Ascending aorta (tissue), 2 donors: ENCODE measurements around the gene ARFGEF2. TPM values are rescaled to one million over a fixed set of nuclear protein-coding genes. Genes with fewer than 3 reads are reported as not detected.

Source experiments
- DNase-seq, 2 donors: peaks; one replicate each; pipeline ENCODE4 v3.0.0-alpha.2; 2019; ENCODE audit warnings: low spot score in 2 of 2
- H3K27ac ChIP-seq, 2 donors: fragments of 200-600 bp; sonication (generic); one replicate each; pipeline ENCODE4 v1.5.1; 2016 to 2017; ENCODE audit warnings: mild to moderate bottlenecking in 1 of 2
- H3K27me3 ChIP-seq: fragments of 200-600 bp; sonication (generic); one replicate; pipeline ENCODE4 v1.5.1; 2017
- H3K36me3 ChIP-seq, 2 donors: fragments of 200-600 bp; sonication (generic); one replicate each; pipeline ENCODE4 v1.5.1; 2016
- H3K4me1 ChIP-seq, 2 donors: fragments of 200-600 bp; sonication (generic); one replicate each; pipeline ENCODE4 v1.5.1; 2016 to 2017; ENCODE audit warnings: mild to moderate bottlenecking in 1 of 2
- H3K4me3 ChIP-seq, 2 donors: fragments of 200-600 bp; sonication (generic); one replicate each; pipeline ENCODE4 v1.5.1; 2016 to 2017; ENCODE audit warnings: mild to moderate bottlenecking in 1 of 2
- H3K9me3 ChIP-seq, 2 donors: fragments of 200-600 bp; sonication (generic); one replicate each; pipeline ENCODE4 v1.5.1; 2016
- CTCF ChIP-seq, 3 experiments: fragments of 200-600 bp in 2 of 3; fragments of 450-650 bp in 1 of 3; sonication (generic) in 2 of 3; IDR thresholded peaks; one replicate each; pipeline ENCODE4 v1.5.1; 2016 to 2019; ENCODE audit warnings: antibody characterized with exemption in 3 of 3, mild to moderate bottlenecking in 1 of 3, moderate library complexity in 1 of 3
- intact Hi-C: fragments of 100-400 bp; cut with DNase I; formaldehyde crosslinking; loops from one replicate; pipeline ENCODE4 v1.15.1; 2023
- total RNA-seq: library from RNA; depleted of rRNA; stranded (reverse); fragments of >200 nt; gene quantifications from one replicate; pipeline ENCODE4 v1.1.0, GENCODE V29; 2016

ARFGEF2 gene
- total RNA-seq, 1 donor from 2014 or later, result 7.9 TPM

- DNase-seq, result no peak
- Histone ChIP-seq H3K36me3 (no peaks in the 10 kb centered on the region), H3K27ac (no peak overlapping the region), H3K4me1 (peaks cover 3 to 14% of the 10 kb centered on the region in 2 donors), H3K9me3 (no peaks in the 10 kb centered on the region), H3K4me3 (no peak overlapping the region), H3K27me3 (no peaks in the 10 kb centered on the region)
- no peak for TF ChIP-seq CTCF (IDR thresholded peaks at IDR 0.05)
- intact Hi-C loops, result no loop called here
Observed at GRCh38 chr20:49043000-49043399, 121.5 kb downstream of the ARFGEF2 start.

- no peak for TF ChIP-seq CTCF (IDR thresholded peaks at IDR 0.05)
- peak overlapping the region; percentile 88 to 95 for H3K27ac ChIP-seq
- H3K4me1 ChIP-seq, result peaks cover 6 to 15% of the 10 kb centered on the region in 2 donors
- intact Hi-C loops, result loop anchor here (2.0 to 5.0 kb wide), 4 partner anchors 123 to 1467 kb away; partner anchors contain the start of genes ARFGEF2, DDX27 and PTPN1
- H3K36me3 ChIP-seq, result no peaks in the 10 kb centered on the region
- peak overlapping the region; percentile 91 to 98 for H3K4me3 ChIP-seq
- H3K9me3 ChIP-seq, result no peaks in the 10 kb centered on the region
- peak; percentile 16 to 68 for DNase-seq
- H3K27me3 ChIP-seq, result no peaks in the 10 kb centered on the region
Observed at GRCh38 chr20:49045440-49046086, 124.1 kb downstream of the ARFGEF2 start.

- peak within 1 kb of the TSS; percentile 88 to 95 for H3K27ac ChIP-seq
- no peaks in the 10 kb centered on the region for H3K9me3 ChIP-seq
- peak within 1 kb of the TSS; percentile 91 to 98 for H3K4me3 ChIP-seq
- no peaks in the 10 kb centered on the region for H3K27me3 ChIP-seq
- DNase-seq, result peak; percentile 87 to 96
- no peaks in the 10 kb centered on the region for H3K36me3 ChIP-seq
- peak in 1 of 3 experiments; percentile 27 for TF ChIP-seq CTCF (IDR thresholded peaks at IDR 0.05)
- H3K4me1 ChIP-seq, result peaks cover 6 to 15% of the 10 kb centered on the region in 2 donors
- intact Hi-C loops, result loop anchor here (2.0 to 5.0 kb wide), 4 partner anchors 124 to 1466 kb away; partner anchors contain the start of genes ARFGEF2, DDX27 and PTPN1
Observed at GRCh38 chr20:49046087-49046900, 124.8 kb downstream of the ARFGEF2 start, which contains the start of gene CSE1L. Gene CSE1L, plus strand, starts transcription at chr20:49046312. Its CDS starts 12,152 bp downstream, at chr20:49058464.

GRCh38 chr20:49052334-49052733 lies 130.8 kb downstream of the ARFGEF2 start:
- intact Hi-C loops, result no loop called here
- Histone ChIP-seq H3K27me3 (no peaks in the 10 kb centered on the region), H3K27ac (no peak overlapping the region), H3K4me1 (peaks cover 6 to 8% of the 10 kb centered on the region in 2 donors), H3K4me3 (no peak overlapping the region), H3K36me3 (peaks cover 0 to 5% of the 10 kb centered on the region in 2 donors), H3K9me3 (no peaks in the 10 kb centered on the region)
- TF ChIP-seq CTCF (IDR thresholded peaks at IDR 0.05), result no peak
- no peak for DNase-seq

GRCh38 chr20:49054056-49054643 lies 132.6 kb downstream of the ARFGEF2 start:
- TF ChIP-seq CTCF (IDR thresholded peaks at IDR 0.05), result no peak
- Histone ChIP-seq H3K36me3 (peaks cover under 1 to 16% of the 10 kb centered on the region in 2 donors), H3K27ac (no peak overlapping the region), H3K4me3 (no peak overlapping the region), H3K4me1 (no peaks in the 10 kb centered on the region), H3K9me3 (no peaks in the 10 kb centered on the region), H3K27me3 (no peaks in the 10 kb centered on the region)
- DNase-seq, result no peak
- intact Hi-C loops, result no loop called here
